GM23248 (cell line): ENCODE data around the gene SSNA1.

Experiments used
- EZH2 ChIP-seq: fragments of 200-600 bp; sonication (generic); IDR thresholded peaks from 2 replicates; pipeline ENCODE4 v1.6.1; 2018; ENCODE audit warnings: antibody characterized with exemption, mild to moderate bottlenecking; ENCODE audit not compliant: insufficient read depth, poor library complexity, severe bottlenecking
- EZH2phosphoT487 ChIP-seq: fragments of 200-600 bp; sonication (generic); IDR thresholded peaks from 2 replicates; pipeline ENCODE4 v1.6.1; 2018; ENCODE audit warnings: antibody characterized with exemption, moderate library complexity, mild to moderate bottlenecking, low read depth; ENCODE audit not compliant: insufficient read depth

GRCh38 chr9:137221095-137221505, 32.6 kb downstream of the SSNA1 start:
- no peak for TF ChIP-seq EZH2
- no peak for TF ChIP-seq EZH2phosphoT487
